ENCODE results near the gene IL1A. TPM values are rescaled to one million over a fixed set of nuclear protein-coding genes. Genes with fewer than 3 reads are reported as not detected.

IL1A gene
- polyA plus RNA-seq, 1 of the 3 experiments (the other 2 are of a cell fraction): not detected

DNA sequence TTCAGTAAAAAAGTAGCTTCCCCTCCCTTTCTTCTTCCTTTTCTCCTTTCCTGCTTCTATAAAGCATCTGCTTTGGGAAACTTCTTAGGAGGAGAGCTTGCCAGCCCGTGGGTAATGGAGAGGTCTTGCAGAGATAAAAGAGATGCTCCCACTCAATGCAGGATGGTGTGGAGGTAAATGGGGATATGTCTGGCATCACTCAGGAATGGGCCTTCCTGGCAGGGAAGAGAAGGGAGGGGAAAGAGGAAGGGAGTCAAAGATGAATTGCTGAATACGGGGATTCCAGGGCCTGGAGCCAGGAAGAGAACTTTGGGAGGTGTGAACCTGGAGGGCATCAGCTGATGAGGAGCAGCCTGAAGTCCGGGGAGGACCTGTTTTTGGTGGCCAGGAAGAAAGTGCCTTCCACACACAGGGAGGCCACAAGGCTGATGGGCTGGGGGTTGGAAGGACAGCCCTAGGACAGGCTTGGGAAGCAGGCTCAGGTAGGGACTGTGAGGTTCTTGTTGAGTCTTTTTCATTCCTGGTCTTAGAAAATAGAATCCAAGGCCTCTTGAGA lies 27.1 kb upstream of the IL1A start:
- Histone ChIP-seq H3K4me2 (no peak overlapping the region), H3K4me3 (ENCODE audit: low read depth in 2 of 2, low read length in 1 of 2) (no peak overlapping the region), H3K27ac (ENCODE audit: low read depth in 2 of 2, low read length in 1 of 2) (peak overlapping the region in 1 of 2 experiments; percentile 19; a peak in 1 of 4 replicates), H3K36me3 (replicated peaks in 1 of 2; ENCODE audit: control insufficient read depth in 1 of 2, insufficient read depth in 2 of 2, low read length in 1 of 2) (no peaks in the 10 kb centered on the region), H3K4me1 (ENCODE audit: control insufficient read depth in 1 of 2, insufficient read depth in 2 of 2, low read depth in 1 of 2, low read length in 1 of 2) (peaks cover 0 to 7% of the 10 kb centered on the region in 2 experiments; a peak in 1 of 4 replicates), H3F3A (replicated peaks; ENCODE audit: insufficient read depth) (peaks cover 6% of the 10 kb centered on the region), H3K9ac (no peak overlapping the region), H3K9me2 (no peaks in the 10 kb centered on the region), H4K20me1 (ENCODE audit: insufficient read depth) (no peaks in the 10 kb centered on the region), H3K79me2 (ENCODE audit: insufficient read depth) (no peaks in the 10 kb centered on the region), H2AFZ (ENCODE audit: low read depth) (peak overlapping the region; percentile 71; the same call in 1 of the 2 replicates), H3K27me3 (ENCODE audit: insufficient read depth) (no peaks in the 10 kb centered on the region), H3K9me3 (no peaks in the 10 kb centered on the region)
- ChIA-PET POLR2A (no interaction called here), CTCF (no interaction called here)
- no peak for DNase-seq
- no peak for TF ChIP-seq JUND (IDR thresholded peaks at IDR 0.05)
- TF ChIP-seq RFX5 (IDR thresholded peaks at IDR 0.05; ENCODE audit: low read length): no peak
- no peak for TF ChIP-seq TCF12 (IDR thresholded peaks at IDR 0.05)
- TF ChIP-seq GATA2 (CRISPR knock-in tag; IDR thresholded peaks at IDR 0.05): no peak
- TF ChIP-seq, protein P1, sequence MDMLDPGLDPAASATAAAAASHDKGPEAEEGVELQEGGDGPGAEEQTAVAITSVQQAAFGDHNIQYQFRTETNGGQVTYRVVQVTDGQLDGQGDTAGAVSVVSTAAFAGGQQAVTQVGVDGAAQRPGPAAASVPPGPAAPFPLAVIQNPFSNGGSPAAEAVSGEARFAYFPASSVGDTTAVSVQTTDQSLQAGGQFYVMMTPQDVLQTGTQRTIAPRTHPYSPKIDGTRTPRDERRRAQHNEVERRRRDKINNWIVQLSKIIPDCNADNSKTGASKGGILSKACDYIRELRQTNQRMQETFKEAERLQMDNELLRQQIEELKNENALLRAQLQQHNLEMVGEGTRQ (IDR thresholded peaks at IDR 0.05; ENCODE audit: borderline replicate concordance, low read depth, low read length): no peak
- TF ChIP-seq, protein P2, sequence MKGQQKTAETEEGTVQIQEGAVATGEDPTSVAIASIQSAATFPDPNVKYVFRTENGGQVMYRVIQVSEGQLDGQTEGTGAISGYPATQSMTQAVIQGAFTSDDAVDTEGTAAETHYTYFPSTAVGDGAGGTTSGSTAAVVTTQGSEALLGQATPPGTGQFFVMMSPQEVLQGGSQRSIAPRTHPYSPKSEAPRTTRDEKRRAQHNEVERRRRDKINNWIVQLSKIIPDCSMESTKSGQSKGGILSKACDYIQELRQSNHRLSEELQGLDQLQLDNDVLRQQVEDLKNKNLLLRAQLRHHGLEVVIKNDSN (IDR thresholded peaks at IDR 0.05; ENCODE audit: borderline replicate concordance, low read depth): no peak
- no peak for TF ChIP-seq POLR2AphosphoS5 (IDR thresholded peaks at IDR 0.05; ENCODE audit: low read depth, low read length)
- TF ChIP-seq CHD2 (IDR thresholded peaks at IDR 0.05; ENCODE audit: low read length, partially characterized antibody): no peak
- TF ChIP-seq FOXM1 (IDR thresholded peaks at IDR 0.05; ENCODE audit: low read depth): no peak
- no peak for TF ChIP-seq SIN3A (IDR thresholded peaks at IDR 0.05; ENCODE audit: borderline replicate concordance, low read depth, low read length)
- TF ChIP-seq RXRA (IDR thresholded peaks at IDR 0.05; ENCODE audit: borderline replicate concordance, low read depth): no peak
- no peak for TF ChIP-seq YY1 (IDR thresholded peaks at IDR 0.05; ENCODE audit: low read depth)
- TF ChIP-seq, protein P3, sequence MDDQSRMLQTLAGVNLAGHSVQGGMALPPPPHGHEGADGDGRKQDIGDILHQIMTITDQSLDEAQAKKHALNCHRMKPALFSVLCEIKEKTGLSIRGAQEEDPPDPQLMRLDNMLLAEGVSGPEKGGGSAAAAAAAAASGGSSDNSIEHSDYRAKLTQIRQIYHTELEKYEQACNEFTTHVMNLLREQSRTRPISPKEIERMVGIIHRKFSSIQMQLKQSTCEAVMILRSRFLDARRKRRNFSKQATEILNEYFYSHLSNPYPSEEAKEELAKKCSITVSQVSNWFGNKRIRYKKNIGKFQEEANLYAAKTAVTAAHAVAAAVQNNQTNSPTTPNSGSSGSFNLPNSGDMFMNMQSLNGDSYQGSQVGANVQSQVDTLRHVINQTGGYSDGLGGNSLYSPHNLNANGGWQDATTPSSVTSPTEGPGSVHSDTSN (IDR thresholded peaks at IDR 0.05): no peak
- TF ChIP-seq GABPA (IDR thresholded peaks at IDR 0.05; ENCODE audit: low read depth): no peak
- TF ChIP-seq RAD21 (IDR thresholded peaks at IDR 0.05; ENCODE audit: low read length): no peak
- no peak for TF ChIP-seq MXI1 (IDR thresholded peaks at IDR 0.05; ENCODE audit: low read depth, low read length)
- no peak for TF ChIP-seq EZH2phosphoT487 (IDR thresholded peaks at IDR 0.05; ENCODE audit: borderline replicate concordance, low read depth)
- no peak for TF ChIP-seq REST (IDR thresholded peaks at IDR 0.05; ENCODE audit: low read depth, low read length)
- no peak for TF ChIP-seq MEF2A (IDR thresholded peaks at IDR 0.05; ENCODE audit: borderline replicate concordance, low read depth)
- whole genome bisulfite sequencing (ENCODE audit: low lambda C conversion rate): 64% methylated on average over 3 of the region's 3 CpGs
